MM.1S (cell line): ENCODE measurements around the gene ENOX1.

Experiments
- DNase-seq: peaks from one replicate; pipeline ENCODE4 v3.0.0-alpha.2; 2015
- H2AFZ ChIP-seq: fragments of 300-600 bp; sonication (generic); 2 replicates; pipeline ENCODE4 v1.6.0; 2016; ENCODE audit warnings: antibody characterized with exemption, low read length
- H3F3A ChIP-seq: fragments of 300-600 bp; sonication (generic); 2 replicates; pipeline ENCODE4 v1.6.1; 2016; ENCODE audit warnings: mild to moderate bottlenecking, antibody characterized with exemption, low read length, moderate library complexity, mixed read lengths; ENCODE audit not compliant: insufficient read depth
- H3K27ac ChIP-seq: fragments of 300-600 bp; sonication (generic); 2 replicates; pipeline ENCODE4 v1.5.1; 2016; ENCODE audit warnings: mild to moderate bottlenecking, low read length
- H3K27me3 ChIP-seq: fragments of 300-600 bp; sonication (generic); replicated peaks from 2 replicates; pipeline ENCODE4 v1.6.0; 2016; ENCODE audit warnings: low read length; ENCODE audit not compliant: insufficient read depth
- H3K36me3 ChIP-seq: fragments of 300-600 bp; sonication (generic); replicated peaks from 2 replicates; pipeline ENCODE4 v1.6.1; 2016; ENCODE audit warnings: mild to moderate bottlenecking, low read length, mixed read lengths; ENCODE audit not compliant: insufficient read depth
- H3K4me1 ChIP-seq: fragments of 300-600 bp; sonication (generic); 2 replicates; pipeline ENCODE4 v1.6.1; 2016; ENCODE audit warnings: low read length, mixed read lengths
- H3K4me2 ChIP-seq: fragments of 300-600 bp; sonication (generic); 2 replicates; pipeline ENCODE4 v1.6.0; 2016; ENCODE audit warnings: low read depth, low read length
- H3K4me3 ChIP-seq: fragments of 300-600 bp; sonication (generic); 2 replicates; pipeline ENCODE4 v1.5.1; 2016; ENCODE audit warnings: low read length, mixed read lengths
- H3K79me2 ChIP-seq: fragments of 300-600 bp; sonication (generic); 2 replicates; pipeline ENCODE4 v1.6.1; 2016; ENCODE audit warnings: mixed run types, low read length, mixed read lengths
- H3K9ac ChIP-seq: fragments of 300-600 bp; sonication (generic); 2 replicates; pipeline ENCODE4 v1.6.1; 2016; ENCODE audit warnings: low read length, mixed read lengths
- H3K9me2 ChIP-seq: fragments of 300-600 bp; sonication (generic); replicated peaks from 2 replicates; pipeline ENCODE4 v1.6.1; 2016; ENCODE audit warnings: mild to moderate bottlenecking, low read length, mixed read lengths; ENCODE audit not compliant: insufficient read depth
- H3K9me3 ChIP-seq: fragments of 300-600 bp; sonication (generic); replicated peaks from 2 replicates; pipeline ENCODE4 v1.6.1; 2016; ENCODE audit warnings: mild to moderate bottlenecking, low read length, mixed read lengths; ENCODE audit not compliant: insufficient read depth
- H4K20me1 ChIP-seq: fragments of 300-600 bp; sonication (generic); 2 replicates; pipeline ENCODE4 v1.6.1; 2016; ENCODE audit warnings: mild to moderate bottlenecking, low read length, moderate library complexity, mixed read lengths; ENCODE audit not compliant: insufficient read depth
- CTCF ChIP-seq: fragments of 300-600 bp; sonication (generic); IDR thresholded peaks from 2 replicates; pipeline ENCODE4 v1.5.1; 2016; ENCODE audit warnings: antibody characterized with exemption, low read length, mixed read lengths
- EZH2 ChIP-seq: fragments of 300-600 bp; sonication (generic); optimal IDR thresholded peaks from 2 replicates; pipeline ENCODE3; 2017; ENCODE audit warnings: low read depth, mild to moderate bottlenecking, antibody characterized with exemption, low read length, mixed read lengths
- EZH2phosphoT487 ChIP-seq: fragments of 300-600 bp; sonication (generic); IDR thresholded peaks from 2 replicates; pipeline ENCODE4 v1.6.1; 2018; ENCODE audit warnings: antibody characterized with exemption, low read length

The ENOX1 gene

GRCh38 chr13:43319617-43320444, 466.9 kb downstream of the ENOX1 start:
- H3K4me3 ChIP-seq: no peak overlapping the region
- no peaks in the 10 kb centered on the region for H3K27me3 ChIP-seq
- 0 out of 2 replicates have a peak, but pooled peaks cover 3% of the 10 kb centered on the region for H3K4me1 ChIP-seq
- H3K9me3 ChIP-seq: no peaks in the 10 kb centered on the region
- no peak overlapping the region for H3K9ac ChIP-seq
- H3F3A ChIP-seq: no peaks in the 10 kb centered on the region
- H3K4me2 ChIP-seq: no peak overlapping the region
- no peaks in the 10 kb centered on the region for H3K9me2 ChIP-seq
- no peaks in the 10 kb centered on the region for H4K20me1 ChIP-seq
- H3K36me3 ChIP-seq: no peaks in the 10 kb centered on the region
- no peak overlapping the region for H3K27ac ChIP-seq
- H2AFZ ChIP-seq: no peak overlapping the region
- no peak for DNase-seq
- H3K79me2 ChIP-seq: no peaks in the 10 kb centered on the region
- TF ChIP-seq CTCF (no peak), EZH2 (no peak), EZH2phosphoT487 (no peak)

- H3K9ac ChIP-seq: no peak overlapping the region
- DNase-seq: no peak
- peak overlapping the region; percentile 40; the same call in 1 of the 2 replicates for H2AFZ ChIP-seq
Observed at GRCh38 chr13:43316946-43317353, 469.8 kb downstream of the ENOX1 start.

GRCh38 chr13:43316281-43316680, 470.5 kb downstream of the ENOX1 start:
- Histone ChIP-seq H3K27me3 (no peaks in the 10 kb centered on the region), H3K4me1 (0 out of 2 replicates have a peak, but pooled peaks cover 3% of the 10 kb centered on the region), H3K27ac (no peak overlapping the region), H3K4me3 (no peak overlapping the region), H3K9me2 (no peaks in the 10 kb centered on the region), H3K9me3 (no peaks in the 10 kb centered on the region), H3F3A (no peaks in the 10 kb centered on the region), H3K36me3 (no peaks in the 10 kb centered on the region), H3K9ac (no peak overlapping the region), H4K20me1 (no peaks in the 10 kb centered on the region), H2AFZ (no peak overlapping the region), H3K4me2 (no peak overlapping the region), H3K79me2 (no peaks in the 10 kb centered on the region)
- TF ChIP-seq EZH2 (no peak), EZH2phosphoT487 (no peak), CTCF (no peak)
- no peak for DNase-seq

More at GRCh38 chr13:43316946-43317353, 469.8 kb downstream of the ENOX1 start:
- no peaks in the 10 kb centered on the region for H3K36me3 ChIP-seq
- H3K9me3 ChIP-seq: no peaks in the 10 kb centered on the region
- no peak overlapping the region; the same call in 1 of the 2 replicates for H3K4me3 ChIP-seq
- no peak overlapping the region for H3K27ac ChIP-seq
- H3K27me3 ChIP-seq: no peaks in the 10 kb centered on the region
- no peaks in the 10 kb centered on the region for H3F3A ChIP-seq
- no peaks in the 10 kb centered on the region for H3K9me2 ChIP-seq
- H3K79me2 ChIP-seq: no peaks in the 10 kb centered on the region
- H4K20me1 ChIP-seq: no peaks in the 10 kb centered on the region
- H3K4me1 ChIP-seq: 0 out of 2 replicates have a peak, but pooled peaks cover 3% of the 10 kb centered on the region
- H3K4me2 ChIP-seq: peak overlapping the region; percentile 52; the same call in 1 of the 2 replicates
- TF ChIP-seq EZH2phosphoT487 (no peak), EZH2 (no peak), CTCF (no peak)
